ENCODE measurements around the gene PIK3CB.

DNA sequence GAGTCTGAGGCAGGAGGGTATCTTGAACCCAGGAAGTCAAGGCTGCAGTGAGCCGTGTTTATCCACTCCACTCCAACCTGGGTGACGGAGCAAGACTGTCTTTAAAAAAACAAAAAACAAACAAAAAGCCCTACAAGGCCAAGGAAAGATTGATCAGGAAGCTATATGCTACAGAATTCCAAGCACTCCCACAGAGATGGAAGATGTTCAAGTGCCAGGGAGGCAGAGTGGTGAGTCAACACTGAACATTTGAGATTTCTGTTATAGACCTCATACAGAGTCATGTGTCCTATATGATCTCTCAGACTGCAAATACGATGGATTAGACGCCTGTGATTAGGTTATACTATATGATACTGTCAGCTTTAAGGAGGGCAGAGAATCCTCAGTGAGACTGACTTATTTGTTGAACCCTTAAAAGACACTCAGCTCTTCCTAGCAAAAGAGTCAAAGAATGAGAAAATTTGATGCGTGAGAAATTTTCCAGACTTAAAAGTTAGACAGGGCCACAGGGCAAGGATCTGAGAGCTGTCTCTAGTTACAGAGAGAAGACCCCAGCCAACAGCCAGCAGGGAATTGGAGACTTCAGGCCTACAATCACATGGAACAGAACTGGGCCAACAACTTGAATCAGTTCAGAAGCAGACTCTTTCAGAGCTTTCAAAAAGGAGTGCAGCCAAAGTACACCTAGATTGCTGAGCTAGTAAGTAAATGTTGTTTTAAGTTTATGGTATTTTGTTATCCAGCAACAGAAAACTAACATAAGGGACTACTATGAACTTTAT is 107.6 kb downstream of the PIK3CB start:
- no peak for TF ChIP-seq GATA3 (IDR thresholded peaks at IDR 0.05; ENCODE audit: low read depth, low read length)
- no peak for TF ChIP-seq GATA2 (IDR thresholded peaks at IDR 0.05; ENCODE audit: low read depth, low read length)
